ENCODE measurements around the gene CSPG4. TPM values are rescaled to one million over a fixed set of nuclear protein-coding genes. Genes with fewer than 3 reads are reported as not detected.
A peak's percentile ranks its signal among the peaks of the same experiment; 100 is the strongest.

Gene CSPG4
- total and polyA plus RNA-seq, 2 of the 4 experiments (the other 2 are of a cell fraction), result 12.4 to 28.4 TPM

- no peak overlapping the region; the same call in 1 of the 2 replicates for H3K14ac ChIP-seq (replicated peaks; ENCODE audit: low read depth, low read length)
- no peak overlapping the region for H3K56ac ChIP-seq (ENCODE audit: extremely low read depth, insufficient read depth, low read length)
These were observed 13.3 kb upstream of the CSPG4 start for GRCh38 chr15:75725719-75726607.

More at GRCh38 chr15:75725719-75726607, 13.3 kb upstream of the CSPG4 start:
- no peak overlapping the region for H3K4me2 ChIP-seq (ENCODE audit: low read depth, low read length)
- no peak overlapping the region for H2AFZ ChIP-seq (replicated peaks; ENCODE audit: low read length, poor library complexity)
- peaks cover 9% of the 10 kb centered on the region for H3K4me1 ChIP-seq (ENCODE audit: control insufficient read depth, insufficient read depth, low read length)
- H2BK15ac ChIP-seq (ENCODE audit: low read depth, low read length), result no peak overlapping the region
- H2BK20ac ChIP-seq (ENCODE audit: low read depth, low read length), result no peak overlapping the region
- H4K5ac ChIP-seq (ENCODE audit: low read depth, low read length), result no peak overlapping the region
- BruUV-seq (replicated peaks), result no TSS peak
- in situ Hi-C loops (cut with MboI; ENCODE audit: low sequenced_read_pairs) (loop anchor here (10.0 kb wide), 1 partner anchor 61 kb away; no protein-coding TSS in a partner anchor), dilution Hi-C loops (cut with HindIII; ENCODE audit: low sequenced_read_pairs, unreplicated experiment) (no loop called here), intact Hi-C loops (cut with micrococcal nuclease) (no loop called here)
- no peaks in the 10 kb centered on the region for H3K36me3 ChIP-seq (ENCODE audit: control insufficient read depth, insufficient read depth, low read length)
- no peaks in the 10 kb centered on the region; a peak in 1 of 4 replicates for H3K79me1 ChIP-seq (ENCODE audit: low read depth in 1 of 2, low read length in 2 of 2)
- WGBS, 2 experiments (ENCODE audit: extremely low coverage in 2 of 2, insufficient read length in 1 of 2), result 81% methylated on average over 11 of the region's 11 CpGs; no CpG with 5 or more reads in 1 of the 2 experiments
- H2AK5ac ChIP-seq (ENCODE audit: low read depth, low read length), result peak overlapping the region; percentile 53; the same call in 1 of the 2 replicates
- no peaks in the 10 kb centered on the region for H3K9me3 ChIP-seq (ENCODE audit: control insufficient read depth, insufficient read depth, low read length)
- no peak overlapping the region for H3K23ac ChIP-seq (ENCODE audit: low read depth, low read length)
- no peak overlapping the region for H4K91ac ChIP-seq (ENCODE audit: insufficient read depth, low read depth, low read length)
- no peak overlapping the region for H2AK9ac ChIP-seq (replicated peaks; ENCODE audit: low read depth, low read length, poor library complexity)
- no peak for ATAC-seq (ENCODE audit: low read depth)
- no peak overlapping the region for H3K4ac ChIP-seq (ENCODE audit: low read depth, low read length)
- no peak overlapping the region for H3K9ac ChIP-seq (ENCODE audit: low read depth, low read length)
- no peak overlapping the region for H3K27ac ChIP-seq (ENCODE audit: insufficient read depth, low read length)
- no peaks in the 10 kb centered on the region for H3K27me3 ChIP-seq (ENCODE audit: control insufficient read depth, insufficient read depth, low read length)
- H2BK5ac ChIP-seq (ENCODE audit: low read depth, low read length, poor library complexity, severe bottlenecking), result no peak overlapping the region
- H2BK120ac ChIP-seq (ENCODE audit: low read depth, low read length), result no peak overlapping the region
- CTCF ChIA-PET, result no interaction called here
- POLR2A ChIA-PET (ENCODE audit: unreplicated experiment), result no interaction called here
- TF ChIP-seq MXI1 (IDR thresholded peaks at IDR 0.05; ENCODE audit: borderline replicate concordance, low read depth, low read length), result no peak
- no peak for TF ChIP-seq NFE2L2 (IDR thresholded peaks at IDR 0.05; ENCODE audit: low read depth, low read length)
- no peak for TF ChIP-seq BHLHE40 (IDR thresholded peaks at IDR 0.05; ENCODE audit: low read depth, low read length)
- TF ChIP-seq, protein P1, sequence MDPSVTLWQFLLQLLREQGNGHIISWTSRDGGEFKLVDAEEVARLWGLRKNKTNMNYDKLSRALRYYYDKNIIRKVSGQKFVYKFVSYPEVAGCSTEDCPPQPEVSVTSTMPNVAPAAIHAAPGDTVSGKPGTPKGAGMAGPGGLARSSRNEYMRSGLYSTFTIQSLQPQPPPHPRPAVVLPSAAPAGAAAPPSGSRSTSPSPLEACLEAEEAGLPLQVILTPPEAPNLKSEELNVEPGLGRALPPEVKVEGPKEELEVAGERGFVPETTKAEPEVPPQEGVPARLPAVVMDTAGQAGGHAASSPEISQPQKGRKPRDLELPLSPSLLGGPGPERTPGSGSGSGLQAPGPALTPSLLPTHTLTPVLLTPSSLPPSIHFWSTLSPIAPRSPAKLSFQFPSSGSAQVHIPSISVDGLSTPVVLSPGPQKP (IDR thresholded peaks at IDR 0.05; ENCODE audit: borderline replicate concordance, low read depth, low read length), result no peak
- TF ChIP-seq SMC3 (IDR thresholded peaks at IDR 0.05; ENCODE audit: low read depth, low read length), result no peak
- no peak for TF ChIP-seq RFX5 (IDR thresholded peaks at IDR 0.05; ENCODE audit: low read depth, low read length)
- TF ChIP-seq MAFK (IDR thresholded peaks at IDR 0.05; ENCODE audit: low read depth, low read length), result no peak
- TF ChIP-seq POLR2A (IDR thresholded peaks at IDR 0.05; ENCODE audit: low read depth, low read length), result no peak
- TF ChIP-seq CEBPB (IDR thresholded peaks at IDR 0.05; ENCODE audit: low read depth, low read length), result no peak
- no peak for TF ChIP-seq FOS (IDR thresholded peaks at IDR 0.05; ENCODE audit: low read depth, low read length)
- peaks cover 2% of the 10 kb centered on the region; the same call in 1 of the 2 replicates for H3K9me1 ChIP-seq (ENCODE audit: insufficient read depth, low read length)
- no peak overlapping the region for H3K18ac ChIP-seq (ENCODE audit: low read depth, low read length)
- H3K4me3 ChIP-seq (ENCODE audit: insufficient read depth, low read depth, low read length), result no peak overlapping the region
- 0 out of 4 replicates have a peak overlapping the region, but pooled peaks of 1 of the 2 experiments have one; percentile 22 for H4K8ac ChIP-seq (ENCODE audit: low read depth in 2 of 2, low read length in 2 of 2)
- H4K20me1 ChIP-seq (ENCODE audit: insufficient read depth, low read length), result no peaks in the 10 kb centered on the region
- DNase-seq, result no peak

Data from IMR-90 (cell line).